Gastroesophageal sphincter (tissue), 3 donors: Measurements from ENCODE around the gene PUS3.

ENCODE experiments used
- EP300 ChIP-seq: sonication (generic); formaldehyde crosslinking; IDR thresholded peaks from one replicate; pipeline ENCODE4 v1.6.1; 2017; ENCODE audit warnings: antibody characterized with exemption, mild to moderate bottlenecking
- TF ChIP-seq, protein P1 (sequence below), 4 experiments: fragments of 200-600 bp in 2 of 4; fragments of 450-650 bp in 2 of 4; sonication (generic) in 1 of 4; IDR thresholded peaks; one replicate each; pipeline ENCODE4 v1.5.1; 2017 to 2019; ENCODE audit warnings: antibody characterized with exemption in 4 of 4, mild to moderate bottlenecking in 2 of 4, moderate library complexity in 2 of 4

DNA sequence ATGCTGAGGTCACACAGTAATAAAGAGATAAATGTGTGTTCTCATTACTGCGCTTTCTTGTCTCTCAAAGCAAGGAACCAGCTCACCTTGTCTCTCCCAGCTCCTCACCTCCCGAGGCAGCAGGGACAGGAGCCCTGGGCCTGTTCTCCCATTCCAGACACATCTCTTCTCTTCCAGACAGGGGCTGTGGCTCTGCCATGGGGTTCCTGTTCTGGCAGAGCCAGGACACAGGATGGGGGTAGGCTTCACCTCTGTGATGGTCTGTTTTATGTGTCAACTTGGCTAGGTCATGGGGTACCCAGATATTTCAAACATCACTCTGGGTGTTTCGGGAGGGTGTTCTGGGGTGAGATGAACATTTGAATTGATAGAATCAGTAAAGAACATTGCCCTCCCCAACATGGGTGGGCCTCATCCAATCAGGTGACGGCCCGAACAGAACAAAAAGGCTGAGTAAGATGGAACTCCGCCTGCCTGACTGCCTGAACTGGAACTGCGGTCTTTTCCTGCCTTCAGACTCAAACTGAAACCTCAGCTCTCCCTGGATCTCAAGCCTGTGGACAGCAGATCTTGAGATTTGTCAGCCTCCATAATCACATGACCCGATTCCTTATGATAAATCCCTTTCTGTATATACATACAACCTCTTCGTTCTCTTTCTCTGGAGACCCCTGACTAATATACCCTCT lies 40.8 kb upstream of the PUS3 start:
- TF ChIP-seq EP300, result no peak
- TF ChIP-seq, protein P1, sequence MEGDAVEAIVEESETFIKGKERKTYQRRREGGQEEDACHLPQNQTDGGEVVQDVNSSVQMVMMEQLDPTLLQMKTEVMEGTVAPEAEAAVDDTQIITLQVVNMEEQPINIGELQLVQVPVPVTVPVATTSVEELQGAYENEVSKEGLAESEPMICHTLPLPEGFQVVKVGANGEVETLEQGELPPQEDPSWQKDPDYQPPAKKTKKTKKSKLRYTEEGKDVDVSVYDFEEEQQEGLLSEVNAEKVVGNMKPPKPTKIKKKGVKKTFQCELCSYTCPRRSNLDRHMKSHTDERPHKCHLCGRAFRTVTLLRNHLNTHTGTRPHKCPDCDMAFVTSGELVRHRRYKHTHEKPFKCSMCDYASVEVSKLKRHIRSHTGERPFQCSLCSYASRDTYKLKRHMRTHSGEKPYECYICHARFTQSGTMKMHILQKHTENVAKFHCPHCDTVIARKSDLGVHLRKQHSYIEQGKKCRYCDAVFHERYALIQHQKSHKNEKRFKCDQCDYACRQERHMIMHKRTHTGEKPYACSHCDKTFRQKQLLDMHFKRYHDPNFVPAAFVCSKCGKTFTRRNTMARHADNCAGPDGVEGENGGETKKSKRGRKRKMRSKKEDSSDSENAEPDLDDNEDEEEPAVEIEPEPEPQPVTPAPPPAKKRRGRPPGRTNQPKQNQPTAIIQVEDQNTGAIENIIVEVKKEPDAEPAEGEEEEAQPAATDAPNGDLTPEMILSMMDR (IDR thresholded peaks at IDR 0.05), result no peak
